K562 (cell line): Measurements from ENCODE around the gene LDLRAD3. TPM values are rescaled to one million over a fixed set of nuclear protein-coding genes. Genes with fewer than 3 reads are reported as not detected.

Experiments
- ATAC-seq: fragments of 200-7000 bp; cut with Tn5 transposase; 3 replicates; pipeline ENCODE4 v1.9.1; 2020; ENCODE audit warnings: moderate library complexity
- BruUV-seq: library from RNA; stranded (reverse); fragments of 400-500 nt; replicated peaks from 2 replicates; lab custom pipeline; 2021; lab: Mats Ljungman, UMichigan
- CTCF ChIA-PET: fragments of 300-600 bp; formaldehyde crosslinking; extraction: SDS; loops from one replicate; lab custom pipeline; 2021; ENCODE audit warnings: low intra/inter-chr PET ratio; lab: Yijun Ruan, JAX
- POLR2A ChIA-PET: fragments of 300-600, 350-650 bp; sonication (Branson Sonifier 250); formaldehyde crosslinking; extraction: SDS; loops from one replicate; lab custom pipeline; 2021; ENCODE audit warnings: antibody characterized with exemption, inconsistent platforms; lab: Yijun Ruan, JAX
- DNase-seq, 4 experiments: peaks; one replicate each; pipeline versions ENCODE4 v3.0.0 to v3.0.0-alpha.2; 2011 to 2018; ENCODE audit warnings: low spot score in 3 of 4, mixed read lengths in 3 of 4; ENCODE audit errors: extremely low read depth in 1 of 4
- FAIRE-seq: peaks from 2 replicates; lab custom pipeline; 2011; peaks lifted over from hg19 to GRCh38; lab: Jason Lieb, UNC
- H2AFZ ChIP-seq: 2 replicates; pipeline ENCODE4 v1.6.0; 2011; ENCODE audit warnings: low read depth, low read length, control low read depth, inconsistent platforms
- H3K27ac ChIP-seq: fragments of 200-600 bp; 3 replicates; pipeline ENCODE4 v1.8.0; 2011; ENCODE audit warnings: low read depth, mild to moderate bottlenecking, control low read depth, inconsistent platforms, low read length, moderate library complexity, mixed read lengths; ENCODE audit errors: extremely low read depth
- H3K27me3 ChIP-seq, 2 experiments: fragments of 300-600 bp in 1 of 2; 2 replicates in 1 of 2; 3 replicates in 1 of 2; pipeline versions ENCODE4 v1.6.0 to v1.8.0; 2011; ENCODE audit warnings: inconsistent platforms in 2 of 2, low read length in 2 of 2, mild to moderate bottlenecking in 1 of 2, mixed read lengths in 1 of 2, moderate library complexity in 1 of 2; ENCODE audit not compliant: control insufficient read depth in 2 of 2, insufficient read depth in 2 of 2
- H3K36me3 ChIP-seq: fragments of 300-600 bp; 3 replicates; pipeline ENCODE4 v1.8.0; 2011; ENCODE audit warnings: mild to moderate bottlenecking, low read length, inconsistent platforms; ENCODE audit not compliant: control insufficient read depth, insufficient read depth
- H3K4me1 ChIP-seq, 2 experiments: fragments of 200-600 bp in 1 of 2; replicated peaks in 1 of 2; 2 replicates in 1 of 2; 3 replicates in 1 of 2; pipeline versions ENCODE4 v1.5.1 to v1.8.0; 2011; ENCODE audit warnings: inconsistent platforms in 2 of 2, low read length in 2 of 2, mild to moderate bottlenecking in 1 of 2, mixed read lengths in 1 of 2, moderate library complexity in 1 of 2; ENCODE audit not compliant: control insufficient read depth in 2 of 2, insufficient read depth in 2 of 2
- H3K4me2 ChIP-seq: 2 replicates; pipeline ENCODE4 v1.6.1; 2011; ENCODE audit warnings: low read length, control low read depth, inconsistent platforms, mixed read lengths; ENCODE audit not compliant: insufficient read depth
- H3K4me3 ChIP-seq: fragments of 200-600 bp; sonication (generic), shearing (Covaris generic); 2 replicates; pipeline ENCODE4 v1.5.1; 2016; ENCODE audit warnings: control low read depth, inconsistent platforms
- H3K79me2 ChIP-seq: fragments of 200-600 bp; 3 replicates; pipeline ENCODE4 v1.8.0; 2011; ENCODE audit warnings: low read length, inconsistent platforms; ENCODE audit not compliant: control insufficient read depth, insufficient read depth
- H3K9ac ChIP-seq, 2 experiments: 2 replicates each; pipeline versions ENCODE4 v1.6.0 to v1.6.1; 2011; ENCODE audit warnings: low read depth in 2 of 2, low read length in 2 of 2, control low read depth in 1 of 2, inconsistent platforms in 1 of 2, mild to moderate bottlenecking in 1 of 2, mixed read lengths in 1 of 2; ENCODE audit not compliant: insufficient read depth in 1 of 2
- H3K9me1 ChIP-seq: one replicate; pipeline ENCODE4 v1.6.0; 2011; ENCODE audit warnings: inconsistent platforms, mild to moderate bottlenecking, low read length, moderate library complexity; ENCODE audit not compliant: control insufficient read depth, insufficient read depth
- H3K9me3 ChIP-seq: replicated peaks from 2 replicates; pipeline ENCODE4 v1.5.1; 2011; ENCODE audit warnings: low read depth, low read length, inconsistent platforms; ENCODE audit not compliant: control insufficient read depth, insufficient read depth
- H4K20me1 ChIP-seq: replicated peaks from 2 replicates; pipeline ENCODE4 v1.6.1; 2011; ENCODE audit warnings: low read length, inconsistent platforms, mixed read lengths; ENCODE audit not compliant: control insufficient read depth, insufficient read depth
- CBX8 ChIP-seq: fragments of 200-600 bp; sonication (generic); IDR thresholded peaks from 2 replicates; pipeline ENCODE4 v1.6.1; 2012; ENCODE audit warnings: borderline replicate concordance, mixed run types, low read depth, mild to moderate bottlenecking, moderate library complexity, mixed read lengths, low read length, control low read depth, inconsistent platforms; ENCODE audit not compliant: poor library complexity, severe bottlenecking; ENCODE audit errors: extremely low read depth
- CCAR2 ChIP-seq: fragments of 200-400 bp; formaldehyde crosslinking; IDR thresholded peaks from 2 replicates; pipeline ENCODE4 v1.6.1; 2017; ENCODE audit warnings: mild to moderate bottlenecking, low read depth, low read length
- DACH1 ChIP-seq: fragments of 450-650 bp; IDR thresholded peaks from 2 replicates; pipeline ENCODE4 v1.6.1; 2018; ENCODE audit not compliant: partially characterized antibody
- ELK1 ChIP-seq: sonication (generic); formaldehyde crosslinking; IDR thresholded peaks from 2 replicates; pipeline ENCODE4 v1.8.1; 2022; ENCODE audit warnings: missing genetic modification reagents
- FOXK1 ChIP-seq: sonication (generic); formaldehyde crosslinking; IDR thresholded peaks from 2 replicates; pipeline ENCODE4 v1.8.0; 2022; ENCODE audit warnings: missing genetic modification reagents, mild to moderate bottlenecking, borderline replicate concordance
- HDAC1 ChIP-seq, 2 experiments: fragments of 450-650 bp; IDR thresholded peaks; 2 replicates each; pipeline ENCODE4 v1.6.1; 2016 to 2017; ENCODE audit warnings: inconsistent platforms in 1 of 2, mild to moderate bottlenecking in 1 of 2, moderate library complexity in 1 of 2
- KDM4B ChIP-seq, 2 experiments: fragments of 450-650 bp in 1 of 2; sonication (generic) in 1 of 2; IDR thresholded peaks; 2 replicates each; pipeline ENCODE4 v1.6.1; 2016 to 2017; ENCODE audit warnings: borderline replicate concordance in 2 of 2, antibody characterized with exemption in 1 of 2, low read depth in 1 of 2, mild to moderate bottlenecking in 1 of 2
- MAZ ChIP-seq, 2 experiments: fragments of 450-650 bp in 1 of 2; sonication (generic) in 1 of 2; formaldehyde crosslinking; IDR thresholded peaks in 1 of 2; conservative IDR thresholded peaks in 1 of 2; 2 replicates each; pipeline versions ENCODE4 v1.4.0 to v1.5.0; 2020; ENCODE audit warnings: mild to moderate bottlenecking in 1 of 2, missing genetic modification reagents in 1 of 2
- NFATC3 ChIP-seq: fragments of 450-650 bp; IDR thresholded peaks from 2 replicates; pipeline ENCODE4 v1.6.1; 2017; ENCODE audit warnings: mild to moderate bottlenecking
- RBBP5 ChIP-seq: fragments of 200-600 bp; sonication (generic); IDR thresholded peaks from 2 replicates; pipeline ENCODE4 v1.6.1; 2012; ENCODE audit warnings: borderline replicate concordance, mild to moderate bottlenecking, low read length, control low read depth, inconsistent platforms; ENCODE audit not compliant: insufficient read depth, poor library complexity, severe bottlenecking
- RCOR1 ChIP-seq, 2 experiments: IDR thresholded peaks; 2 replicates each; pipeline ENCODE4 v1.6.1; 2012; ENCODE audit warnings: low read depth in 2 of 2, low read length in 2 of 2, borderline replicate concordance in 1 of 2, improper control_type of control experiment in 1 of 2
- TBL1XR1 ChIP-seq, 2 experiments: IDR thresholded peaks; 2 replicates each; pipeline ENCODE4 v1.6.1; 2012; ENCODE audit warnings: improper control_type of control experiment in 2 of 2, low read length in 2 of 2, mild to moderate bottlenecking in 1 of 2
- TEAD2 ChIP-seq: fragments of 450-650 bp; IDR thresholded peaks from 2 replicates; pipeline ENCODE4 v1.6.1; 2016; ENCODE audit warnings: missing genetic modification characterization, control low read depth, missing compliant biosample characterization
- ZNF224 ChIP-seq: sonication (generic); formaldehyde crosslinking; IDR thresholded peaks from 2 replicates; pipeline ENCODE4 v1.8.0; 2022; ENCODE audit warnings: mild to moderate bottlenecking, missing genetic modification reagents
- ZNF280A ChIP-seq: fragments of 450-650 bp; IDR thresholded peaks from 2 replicates; pipeline ENCODE4 v1.6.1; 2018; ENCODE audit warnings: mild to moderate bottlenecking, low read depth; ENCODE audit not compliant: partially characterized antibody
- ZNF778 ChIP-seq: fragments of 450-650 bp; formaldehyde crosslinking; IDR thresholded peaks from 2 replicates; pipeline ENCODE4 v1.4.0; 2020; ENCODE audit warnings: mild to moderate bottlenecking, moderate library complexity
- WGBS: fragments of 100-300 bp; shearing (Covaris generic); methylation state at CpG from one replicate; pipeline ENCODE4 v1.1.6; 2016; ENCODE audit warnings: low coverage, mixed read lengths; ENCODE audit not compliant: insufficient coverage; ENCODE audit errors: missing lambda C conversion rate; 5-methylcytosine and 5-hydroxymethylcytosine counted together
- in situ Hi-C: fragments of 300-500 bp; cut with MboI; formaldehyde crosslinking; loops from 4 replicates; pipeline ENCODE4 v1.15.0; 2018; ENCODE audit warnings: inconsistent platforms, mixed read lengths
- intact Hi-C: fragments of 100-400 bp; cut with micrococcal nuclease; formaldehyde crosslinking; loops from 2 replicates; pipeline ENCODE4 v1.14.2; 2022
- polyA plus RNA-seq, 8 experiments: library from polyadenylated mRNA; depleted of rRNA in 4 of 8; stranded (reverse) in 5 of 8; unstranded in 3 of 8; fragments of >200 nt; fragmentation: Nextera tagmentation in 2 of 8; fragmentation: Illumina TruSeq in 1 of 8; extraction: Ambion mirVana in 2 of 8; extraction: Trizol in 1 of 8; gene quantifications; 2 replicates each; pipeline versions ENCODE4 v1.2.1 to v1.2.3, GENCODE V29; 2011 to 2014; ENCODE audit warnings: inconsistent platforms in 1 of 8, missing spikeins in 1 of 8
- total RNA-seq, 7 experiments: library from RNA; depleted of rRNA in 6 of 7; stranded (reverse); fragments of >200 nt in 6 of 7; fragmentation: Illumina TruSeq in 2 of 7; extraction: Trizol in 2 of 7; gene quantifications; 2 replicates each; pipeline versions ENCODE4 v1.2.1 to v1.2.3, GENCODE V29; 2011 to 2021; ENCODE audit warnings: low replicate concordance in 1 of 7

LDLRAD3 gene
- total and polyA plus RNA-seq, 9 of the 15 experiments (the other 6 are each of a cell fraction or from before 2014, with no cell fraction given) = 0.73 to 7.2 (median 3.5) TPM

GRCh38 chr11:36078686-36079055, 134.8 kb downstream of the LDLRAD3 start:
- Histone ChIP-seq H3K79me2 (no peaks in the 10 kb centered on the region), H3K9me3 (no peaks in the 10 kb centered on the region), H3K9ac (no peak overlapping the region), H3K27ac (no peak overlapping the region), H2AFZ (no peak overlapping the region), H3K9me1 (no peaks in the 10 kb centered on the region), H3K36me3 (no peaks in the 10 kb centered on the region), H3K4me2 (no peak overlapping the region), H3K27me3 (no peaks in the 10 kb centered on the region), H3K4me3 (no peak overlapping the region), H4K20me1 (no peaks in the 10 kb centered on the region), H3K4me1 (peaks cover 8 to 12% of the 10 kb centered on the region in 2 experiments)
- 85% methylated on average over 7 of the region's 11 CpGs for WGBS
- BruUV-seq = no TSS peak
- no peak for ATAC-seq
- in situ Hi-C loops = no loop called here
- FAIRE-seq = no peak
- no peak for TF ChIP-seq ELK1
- no peak for TF ChIP-seq ZNF778
- no peak for TF ChIP-seq RCOR1 (IDR thresholded peaks at IDR 0.05; ENCODE audit: borderline replicate concordance in 1 of 2, low read depth in 2 of 2, low read length in 2 of 2)
- no peak for TF ChIP-seq FOXK1 (CRISPR knock-in tag)
- TF ChIP-seq TEAD2 = no peak
- no peak for TF ChIP-seq MAZ (CRISPR knock-in tag; conservative IDR thresholded peaks at IDR 0.05 in 1 of 2, IDR thresholded peaks at IDR 0.05 in 1 of 2)
- no peak for TF ChIP-seq HDAC1 (IDR thresholded peaks at IDR 0.05)
- TF ChIP-seq CCAR2 = no peak
- no peak for TF ChIP-seq KDM4B (IDR thresholded peaks at IDR 0.05; ENCODE audit: borderline replicate concordance in 2 of 2, low read depth in 1 of 2)
- TF ChIP-seq NFATC3 = no peak
- no peak for TF ChIP-seq CBX8
- TF ChIP-seq DACH1 = no peak
- no peak for TF ChIP-seq ZNF224
- TF ChIP-seq RBBP5 = no peak
- no peak for TF ChIP-seq TBL1XR1 (IDR thresholded peaks at IDR 0.05; ENCODE audit: low read length in 2 of 2)
- no peak for TF ChIP-seq ZNF280A
- CTCF ChIA-PET = no interaction called here
- intact Hi-C loops = no loop called here
- POLR2A ChIA-PET = no interaction called here
- no peak for DNase-seq
